Measurements from ENCODE around the gene SEC61G.

DNA sequence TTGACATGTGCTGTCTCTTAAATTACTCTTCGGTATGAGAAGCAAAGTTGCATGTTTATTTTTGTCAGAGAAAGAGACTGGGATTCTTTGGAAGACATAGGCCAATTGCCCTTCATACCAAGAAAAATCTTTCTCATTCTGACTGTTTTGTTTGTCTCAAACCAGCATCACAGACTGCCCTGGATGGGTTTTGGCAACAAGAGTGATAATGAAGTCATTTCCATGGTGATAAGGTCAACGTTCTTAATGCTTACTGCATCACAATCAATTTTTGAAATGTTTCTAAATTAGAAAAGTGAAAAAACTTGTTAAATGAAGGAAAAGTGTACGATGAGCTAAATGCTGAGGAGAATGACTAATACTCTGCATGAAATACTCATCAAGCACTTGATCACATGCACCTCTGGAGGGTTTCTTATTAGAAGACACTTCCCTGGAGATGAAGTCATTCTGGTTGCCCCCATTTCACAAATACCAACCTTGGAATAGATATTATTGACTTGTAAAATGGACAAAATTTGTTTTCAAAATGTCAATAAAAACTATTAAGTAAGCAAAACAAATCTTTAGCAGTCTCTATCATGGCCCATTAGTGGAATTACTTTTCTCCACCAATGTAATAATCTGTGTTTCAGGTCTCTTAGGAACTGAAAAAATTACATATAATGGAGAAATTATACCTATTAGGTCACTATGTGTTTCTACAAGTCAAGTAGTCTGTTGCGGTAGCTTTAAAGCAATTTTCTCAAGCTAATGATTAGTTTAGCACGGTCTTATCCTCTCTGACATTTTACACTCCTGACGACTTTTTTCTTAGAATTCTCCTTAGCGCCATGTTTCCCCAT lies 19.9 kb upstream of the SEC61G start:
- TF ChIP-seq POLR2A (IDR thresholded peaks at IDR 0.05) (no peak), CTCF (IDR thresholded peaks at IDR 0.05) (no peak)
